OCI-M2 (cell line): ENCODE measurements around the gene GNAT1.

Experiments
- DNase-seq: peaks from one replicate; lab custom pipeline; 2025; ENCODE audit not compliant: unreplicated experiment; lab: John Stamatoyannopoulos, UW

The GNAT1 gene

GRCh38 chr3:50174947-50175524 is 16.4 kb upstream of the GNAT1 start:
- no peak for DNase-seq

- no peak for DNase-seq
Measured at GRCh38 chr3:50177346-50177745, 14.1 kb upstream of the GNAT1 start.

GRCh38 chr3:50179710-50180109 is 11.7 kb upstream of the GNAT1 start:
- no peak for DNase-seq

GRCh38 chr3:50181985-50182384 is 9.4 kb upstream of the GNAT1 start:
- DNase-seq: no peak

GRCh38 chr3:50182533-50183099 is 8.8 kb upstream of the GNAT1 start:
- no peak for DNase-seq

GRCh38 chr3:50183755-50184154 is 7.7 kb upstream of the GNAT1 start:
- DNase-seq: no peak

- no peak for DNase-seq
Measured at GRCh38 chr3:50184242-50184978, 7.0 kb upstream of the GNAT1 start.

GRCh38 chr3:50185230-50185629 is 6.2 kb upstream of the GNAT1 start:
- no peak for DNase-seq

- DNase-seq: no peak
Measured at GRCh38 chr3:50186096-50186495, 5.3 kb upstream of the GNAT1 start.

GRCh38 chr3:50187750-50188149 is 3.7 kb upstream of the GNAT1 start:
- DNase-seq: no peak

- DNase-seq: no peak
Measured at GRCh38 chr3:50189274-50189673, 2.1 kb upstream of the GNAT1 start.

GRCh38 chr3:50189989-50190388 is 1.4 kb upstream of the GNAT1 start:
- DNase-seq: no peak

GRCh38 chr3:50192124-50192523 is 714 bp downstream of the GNAT1 start:
- no peak for DNase-seq

- DNase-seq: peak; percentile 39
Measured at GRCh38 chr3:50192689-50193141, 1.3 kb downstream of the GNAT1 start.

- no peak for DNase-seq
Measured at GRCh38 chr3:50193286-50193685, 1.9 kb downstream of the GNAT1 start.

- DNase-seq: no peak
Measured at GRCh38 chr3:50193746-50194127, 2.3 kb downstream of the GNAT1 start.

- DNase-seq: no peak
Measured at GRCh38 chr3:50194128-50194902, 2.9 kb downstream of the GNAT1 start.

GRCh38 chr3:50194903-50195500 is 3.6 kb downstream of the GNAT1 start:
- DNase-seq: no peak

- DNase-seq: no peak
Measured at GRCh38 chr3:50195501-50196252, 4.3 kb downstream of the GNAT1 start.

GRCh38 chr3:50196253-50196801 is 4.9 kb downstream of the GNAT1 start:
- DNase-seq: no peak
